ENCODE measurements around the gene COL1A2.

COL1A2 gene

GRCh38 chr7:94364816-94365215, 29.9 kb upstream of the COL1A2 start:
- Histone ChIP-seq H3K27ac (ENCODE audit: low read depth, low read length) (no peak overlapping the region), H3K36me3 (ENCODE audit: control insufficient read depth, insufficient read depth, low read length) (no peaks in the 10 kb centered on the region), H3K4me1 (ENCODE audit: control insufficient read depth, insufficient read depth, low read length) (peaks cover 18% of the 10 kb centered on the region), H3K9ac (ENCODE audit: low read depth, low read length) (no peak overlapping the region), H3K4me3 (ENCODE audit: low read depth, low read length) (no peak overlapping the region), H3K27me3 (ENCODE audit: control insufficient read depth, insufficient read depth, low read length) (no peaks in the 10 kb centered on the region), H3K9me3 (ENCODE audit: control insufficient read depth, insufficient read depth, low read length) (no peaks in the 10 kb centered on the region)

GRCh38 chr7:94366163-94366562, 28.5 kb upstream of the COL1A2 start:
- Histone ChIP-seq H3K36me3 (ENCODE audit: control insufficient read depth, insufficient read depth, low read length) (no peaks in the 10 kb centered on the region), H3K9me3 (ENCODE audit: control insufficient read depth, insufficient read depth, low read length) (no peaks in the 10 kb centered on the region)

GRCh38 chr7:94366832-94367231, 27.9 kb upstream of the COL1A2 start:
- H3K9me3 ChIP-seq (ENCODE audit: control insufficient read depth, insufficient read depth, low read length): no peaks in the 10 kb centered on the region
- no peak overlapping the region for H3K9ac ChIP-seq (ENCODE audit: low read depth, low read length)
- no peaks in the 10 kb centered on the region for H3K36me3 ChIP-seq (ENCODE audit: control insufficient read depth, insufficient read depth, low read length)
- no peaks in the 10 kb centered on the region for H3K27me3 ChIP-seq (ENCODE audit: control insufficient read depth, insufficient read depth, low read length)
- H3K27ac ChIP-seq (ENCODE audit: low read depth, low read length): no peak overlapping the region
- no peak overlapping the region for H3K4me3 ChIP-seq (ENCODE audit: low read depth, low read length)
- H3K4me1 ChIP-seq (ENCODE audit: control insufficient read depth, insufficient read depth, low read length): peaks cover 18% of the 10 kb centered on the region

More at GRCh38 chr7:94366163-94366562, 28.5 kb upstream of the COL1A2 start:
- Histone ChIP-seq H3K4me3 (ENCODE audit: low read depth, low read length) (no peak overlapping the region), H3K27ac (ENCODE audit: low read depth, low read length) (no peak overlapping the region), H3K27me3 (ENCODE audit: control insufficient read depth, insufficient read depth, low read length) (no peaks in the 10 kb centered on the region), H3K9ac (ENCODE audit: low read depth, low read length) (no peak overlapping the region), H3K4me1 (ENCODE audit: control insufficient read depth, insufficient read depth, low read length) (peaks cover 18% of the 10 kb centered on the region)

GRCh38 chr7:94367949-94368348, 26.7 kb upstream of the COL1A2 start:
- peaks cover 18% of the 10 kb centered on the region for H3K4me1 ChIP-seq (ENCODE audit: control insufficient read depth, insufficient read depth, low read length)
- no peaks in the 10 kb centered on the region for H3K36me3 ChIP-seq (ENCODE audit: control insufficient read depth, insufficient read depth, low read length)
- H3K9me3 ChIP-seq (ENCODE audit: control insufficient read depth, insufficient read depth, low read length): no peaks in the 10 kb centered on the region
- no peak overlapping the region for H3K9ac ChIP-seq (ENCODE audit: low read depth, low read length)
- H3K27me3 ChIP-seq (ENCODE audit: control insufficient read depth, insufficient read depth, low read length): no peaks in the 10 kb centered on the region
- H3K4me3 ChIP-seq (ENCODE audit: low read depth, low read length): no peak overlapping the region
- no peak overlapping the region for H3K27ac ChIP-seq (ENCODE audit: low read depth, low read length)

DNA sequence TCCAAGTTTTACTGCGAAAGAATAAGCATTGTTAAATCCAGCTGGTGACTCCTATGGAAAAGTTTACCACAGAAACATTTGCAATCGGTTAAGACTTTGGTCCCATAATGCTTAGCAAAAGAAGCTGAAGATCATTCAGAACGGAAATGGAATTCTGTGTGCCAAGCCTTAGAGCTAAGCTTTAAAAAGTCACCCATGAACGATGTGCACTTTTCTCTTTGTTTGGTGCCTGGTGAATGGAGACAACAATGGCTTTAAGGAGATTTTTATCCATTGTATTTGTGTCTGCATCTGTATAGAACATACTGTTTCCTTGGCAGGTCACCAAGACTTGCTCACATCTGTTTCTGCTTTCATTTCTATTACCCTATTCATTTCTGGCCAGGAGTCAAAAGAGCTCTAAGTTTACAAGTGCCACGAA, 26.3 kb upstream of the COL1A2 start:
- Histone ChIP-seq H3K9ac (ENCODE audit: low read depth, low read length) (no peak overlapping the region), H3K9me3 (ENCODE audit: control insufficient read depth, insufficient read depth, low read length) (no peaks in the 10 kb centered on the region), H3K36me3 (ENCODE audit: control insufficient read depth, insufficient read depth, low read length) (no peaks in the 10 kb centered on the region), H3K4me1 (ENCODE audit: control insufficient read depth, insufficient read depth, low read length) (peaks cover 18% of the 10 kb centered on the region), H3K4me3 (ENCODE audit: low read depth, low read length) (no peak overlapping the region), H3K27ac (ENCODE audit: low read depth, low read length) (no peak overlapping the region), H3K27me3 (ENCODE audit: control insufficient read depth, insufficient read depth, low read length) (no peaks in the 10 kb centered on the region)

- Histone ChIP-seq H3K27me3 (ENCODE audit: control insufficient read depth, insufficient read depth, low read length) (no peaks in the 10 kb centered on the region), H3K4me3 (ENCODE audit: low read depth, low read length) (no peak overlapping the region; the same call in 1 of the 2 replicates), H3K9me3 (ENCODE audit: control insufficient read depth, insufficient read depth, low read length) (no peaks in the 10 kb centered on the region), H3K36me3 (ENCODE audit: control insufficient read depth, insufficient read depth, low read length) (no peaks in the 10 kb centered on the region), H3K9ac (ENCODE audit: low read depth, low read length) (no peak overlapping the region), H3K4me1 (ENCODE audit: control insufficient read depth, insufficient read depth, low read length) (peaks cover 22% of the 10 kb centered on the region), H3K27ac (ENCODE audit: low read depth, low read length) (no peak overlapping the region)
Observed at GRCh38 chr7:94374231-94374630, 20.5 kb upstream of the COL1A2 start.

GRCh38 chr7:94374721-94375566, 19.8 kb upstream of the COL1A2 start:
- Histone ChIP-seq H3K9me3 (ENCODE audit: control insufficient read depth, insufficient read depth, low read length) (no peaks in the 10 kb centered on the region), H3K4me3 (ENCODE audit: low read depth, low read length) (peak overlapping the region; percentile 50), H3K27me3 (ENCODE audit: control insufficient read depth, insufficient read depth, low read length) (no peaks in the 10 kb centered on the region), H3K9ac (ENCODE audit: low read depth, low read length) (peak overlapping the region; percentile 55; the same call in 1 of the 2 replicates), H3K36me3 (ENCODE audit: control insufficient read depth, insufficient read depth, low read length) (no peaks in the 10 kb centered on the region), H3K4me1 (ENCODE audit: control insufficient read depth, insufficient read depth, low read length) (peaks cover 22% of the 10 kb centered on the region), H3K27ac (ENCODE audit: low read depth, low read length) (peak overlapping the region; percentile 82)

- Histone ChIP-seq H3K4me3 (ENCODE audit: low read depth, low read length) (peak overlapping the region; percentile 50), H3K36me3 (ENCODE audit: control insufficient read depth, insufficient read depth, low read length) (no peaks in the 10 kb centered on the region), H3K9me3 (ENCODE audit: control insufficient read depth, insufficient read depth, low read length) (no peaks in the 10 kb centered on the region), H3K9ac (ENCODE audit: low read depth, low read length) (peak overlapping the region; percentile 55; the same call in 1 of the 2 replicates), H3K4me1 (ENCODE audit: control insufficient read depth, insufficient read depth, low read length) (peaks cover 22% of the 10 kb centered on the region), H3K27me3 (ENCODE audit: control insufficient read depth, insufficient read depth, low read length) (no peaks in the 10 kb centered on the region), H3K27ac (ENCODE audit: low read depth, low read length) (peak overlapping the region; percentile 82)
Observed at GRCh38 chr7:94375691-94376090, 19.0 kb upstream of the COL1A2 start.

DNA sequence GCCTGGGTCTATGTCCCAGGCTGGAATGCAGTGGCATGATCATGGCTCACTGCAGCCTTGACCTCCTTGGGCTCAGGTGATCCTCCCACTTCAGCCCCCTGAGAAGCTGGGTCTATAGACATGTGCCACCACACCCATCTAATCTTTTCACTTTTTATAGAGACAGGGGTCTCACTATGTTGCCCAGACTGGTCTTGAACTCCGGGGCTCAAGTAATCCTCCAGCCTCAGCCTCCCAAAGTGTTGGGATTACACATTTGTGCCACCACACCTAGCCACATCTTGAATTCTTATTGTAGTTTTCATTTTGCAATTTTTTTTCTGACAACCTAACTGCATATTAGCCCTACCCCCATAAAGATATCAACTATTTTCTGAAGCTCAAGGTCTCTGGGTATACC, 18.4 kb upstream of the COL1A2 start:
- Histone ChIP-seq H3K27me3 (ENCODE audit: control insufficient read depth, insufficient read depth, low read length) (no peaks in the 10 kb centered on the region), H3K4me1 (ENCODE audit: control insufficient read depth, insufficient read depth, low read length) (peaks cover 22% of the 10 kb centered on the region), H3K27ac (ENCODE audit: low read depth, low read length) (no peak overlapping the region), H3K9ac (ENCODE audit: low read depth, low read length) (no peak overlapping the region), H3K36me3 (ENCODE audit: control insufficient read depth, insufficient read depth, low read length) (no peaks in the 10 kb centered on the region), H3K4me3 (ENCODE audit: low read depth, low read length) (no peak overlapping the region), H3K9me3 (ENCODE audit: control insufficient read depth, insufficient read depth, low read length) (no peaks in the 10 kb centered on the region)

DNA sequence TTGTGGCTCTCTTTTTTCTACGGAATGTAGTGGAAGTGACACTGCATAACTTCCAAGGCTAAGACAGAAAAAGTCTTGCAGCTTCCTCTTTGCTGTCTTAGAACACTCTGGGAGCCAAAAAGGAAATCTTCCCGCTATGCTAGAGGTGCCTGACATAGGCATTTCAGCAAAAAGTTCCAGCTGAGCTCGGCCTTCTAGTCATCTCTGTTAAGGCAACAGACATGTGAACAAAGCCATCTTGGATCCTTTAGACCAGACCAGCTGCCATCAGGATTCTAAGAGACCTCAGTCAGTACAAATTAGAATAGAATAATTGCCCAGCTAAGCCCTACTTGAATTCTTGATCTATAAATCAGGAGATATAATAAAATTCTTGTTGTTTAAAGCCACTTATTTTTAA, 16.3 kb upstream of the COL1A2 start:
- H3K4me1 ChIP-seq (ENCODE audit: control insufficient read depth, insufficient read depth, low read length): peaks cover 22% of the 10 kb centered on the region
- H3K4me3 ChIP-seq (ENCODE audit: low read depth, low read length): no peak overlapping the region
- no peak overlapping the region for H3K9ac ChIP-seq (ENCODE audit: low read depth, low read length)
- no peaks in the 10 kb centered on the region for H3K27me3 ChIP-seq (ENCODE audit: control insufficient read depth, insufficient read depth, low read length)
- no peak overlapping the region for H3K27ac ChIP-seq (ENCODE audit: low read depth, low read length)
- no peaks in the 10 kb centered on the region for H3K36me3 ChIP-seq (ENCODE audit: control insufficient read depth, insufficient read depth, low read length)
- no peaks in the 10 kb centered on the region for H3K9me3 ChIP-seq (ENCODE audit: control insufficient read depth, insufficient read depth, low read length)

- Histone ChIP-seq H3K4me1 (ENCODE audit: control insufficient read depth, insufficient read depth, low read length) (peaks cover 17% of the 10 kb centered on the region), H3K27ac (ENCODE audit: low read depth, low read length) (no peak overlapping the region), H3K36me3 (ENCODE audit: control insufficient read depth, insufficient read depth, low read length) (no peaks in the 10 kb centered on the region), H3K9me3 (ENCODE audit: control insufficient read depth, insufficient read depth, low read length) (no peaks in the 10 kb centered on the region), H3K27me3 (ENCODE audit: control insufficient read depth, insufficient read depth, low read length) (no peaks in the 10 kb centered on the region), H3K9ac (ENCODE audit: low read depth, low read length) (no peak overlapping the region), H3K4me3 (ENCODE audit: low read depth, low read length) (no peak overlapping the region)
Observed at GRCh38 chr7:94380264-94380663, 14.4 kb upstream of the COL1A2 start.

Data from HUES48 (cell line).